OCI-LY7 (cell line): ENCODE data around the gene SBF1.

ENCODE experiments used
- CTCF ChIP-seq: fragments of 200-600 bp; sonication (generic); conservative IDR thresholded peaks from 2 replicates; pipeline ENCODE4 v1.5.1; 2014; ENCODE audit warnings: mild to moderate bottlenecking, antibody characterized with exemption, low read length, moderate library complexity, mixed read lengths
- EZH2phosphoT487 ChIP-seq: fragments of 200-600 bp; sonication (generic); IDR thresholded peaks from 2 replicates; pipeline ENCODE4 v1.6.1; 2018; ENCODE audit warnings: low read depth, borderline replicate concordance, mild to moderate bottlenecking, mixed run types, antibody characterized with exemption, low read length, moderate library complexity, mixed read lengths

GRCh38 chr22:50440544-50441249 is 34.1 kb downstream of the SBF1 start:
- TF ChIP-seq CTCF (no peak), EZH2phosphoT487 (no peak)
